HG03097 (cell line): ENCODE results near the gene FER.
"Not testable (repeated sequence)": the region's sequence is repeated elsewhere in the genome, so short reads cannot be mapped to it uniquely, and the experiment has no call there.

ENCODE experiments used
- ATAC-seq: cut with Tn5 transposase; IDR thresholded peaks from one replicate; pipeline ENCODE4 v1.9.1; 2021; ENCODE audit not compliant: unreplicated experiment, low FRiP score

The FER gene

GRCh38 chr5:108945094-108945493 is 197.4 kb downstream of the FER start:
- ATAC-seq: no peak

DNA sequence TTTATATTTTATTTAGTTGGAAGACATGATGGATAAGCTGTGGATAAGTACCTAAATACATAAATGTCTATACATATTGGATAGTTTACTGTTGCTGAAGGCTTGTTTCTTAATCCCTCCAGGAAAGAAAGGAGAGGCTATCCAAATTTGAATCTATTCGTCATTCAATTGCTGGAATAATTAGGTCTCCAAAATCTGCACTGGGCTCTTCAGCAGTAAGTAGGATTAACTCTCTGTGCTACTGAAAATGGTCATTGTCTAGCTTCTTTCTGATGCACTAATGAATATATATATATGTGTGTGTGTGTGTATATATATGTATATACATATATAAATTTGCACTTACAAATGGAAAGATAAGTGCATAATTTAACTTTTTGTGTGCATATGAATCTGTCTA is 198.3 kb downstream of the FER start:
- no peak for ATAC-seq

- no peak for ATAC-seq
These were observed 199.5 kb downstream of the FER start for GRCh38 chr5:108947164-108947563.

DNA sequence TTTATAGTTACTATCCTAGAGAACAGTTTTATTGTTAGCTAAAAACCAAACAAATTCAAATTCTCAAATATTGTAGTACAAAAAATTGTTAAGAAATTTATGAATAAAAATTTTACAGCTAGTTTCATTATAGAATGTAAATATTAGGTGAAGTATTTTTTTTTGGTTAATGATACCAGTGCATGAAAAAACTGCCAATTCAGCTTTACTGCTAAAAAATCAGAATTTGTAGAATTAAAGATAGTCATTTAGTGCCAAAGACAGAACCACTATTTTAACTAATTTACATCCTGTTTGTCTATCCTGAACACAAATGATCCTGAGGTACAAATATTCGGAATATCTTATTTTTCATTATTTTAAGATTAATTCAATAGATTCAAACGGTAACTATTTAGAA is 202.6 kb downstream of the FER start:
- ATAC-seq: no peak

DNA sequence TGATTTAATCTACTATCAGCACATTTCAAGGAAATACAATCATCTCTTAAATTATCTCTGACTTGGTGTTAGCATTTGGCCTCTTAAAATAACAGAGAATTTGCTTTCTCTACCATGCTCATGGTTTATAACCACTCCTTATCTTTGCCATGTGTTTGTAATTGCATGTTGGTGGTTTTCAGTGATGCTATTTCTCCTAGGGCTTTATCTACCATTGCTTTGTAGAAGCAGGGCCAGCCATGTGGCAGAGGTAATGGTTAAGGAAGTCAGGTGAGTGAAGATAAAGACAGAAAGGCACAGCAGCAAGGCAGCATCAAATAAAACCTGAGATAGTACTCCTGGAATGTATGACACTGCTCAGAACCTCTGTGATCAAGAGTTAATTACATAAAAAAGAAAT is 206.2 kb downstream of the FER start:
- no peak for ATAC-seq

GRCh38 chr5:108957333-108957732 is 209.6 kb downstream of the FER start:
- no peak for ATAC-seq

DNA sequence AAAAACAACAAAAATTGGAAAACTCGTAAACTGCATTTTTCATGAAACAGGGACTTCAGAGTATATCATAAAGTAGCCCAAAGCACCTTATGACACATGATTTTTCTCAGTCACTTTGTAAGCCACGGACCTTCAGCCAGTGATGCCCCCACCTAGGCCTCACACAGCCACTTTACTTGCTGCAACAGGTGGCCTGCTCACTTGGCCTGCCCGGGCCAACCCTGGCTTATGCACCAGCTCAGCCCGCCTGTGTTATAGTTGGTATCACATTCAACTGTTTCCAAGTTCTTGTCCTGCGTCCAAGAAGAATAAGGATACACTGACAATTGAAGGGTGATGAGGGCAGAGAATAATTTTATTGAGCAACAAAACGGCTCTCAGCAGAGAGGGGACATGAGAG is 219.2 kb downstream of the FER start:
- no peak for ATAC-seq

DNA sequence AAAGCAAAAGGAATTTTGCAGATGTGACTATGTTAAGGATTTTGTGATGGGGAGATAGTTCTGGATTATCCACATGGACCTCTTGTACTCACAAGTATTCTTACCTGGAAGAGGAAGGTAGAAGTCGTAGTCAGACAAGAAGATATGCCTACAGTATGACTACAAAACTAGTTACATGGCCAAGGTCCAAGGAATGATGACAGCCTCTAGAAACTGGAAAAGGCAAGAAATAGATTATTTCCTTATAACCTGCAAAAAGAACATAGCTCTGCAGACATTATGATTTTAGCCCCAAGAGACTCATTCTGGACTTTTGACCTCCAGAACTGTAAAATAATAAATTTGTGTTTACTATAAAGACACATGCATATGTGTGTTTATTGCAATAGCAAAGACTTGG is 226.9 kb downstream of the FER start:
- ATAC-seq: no peak

DNA sequence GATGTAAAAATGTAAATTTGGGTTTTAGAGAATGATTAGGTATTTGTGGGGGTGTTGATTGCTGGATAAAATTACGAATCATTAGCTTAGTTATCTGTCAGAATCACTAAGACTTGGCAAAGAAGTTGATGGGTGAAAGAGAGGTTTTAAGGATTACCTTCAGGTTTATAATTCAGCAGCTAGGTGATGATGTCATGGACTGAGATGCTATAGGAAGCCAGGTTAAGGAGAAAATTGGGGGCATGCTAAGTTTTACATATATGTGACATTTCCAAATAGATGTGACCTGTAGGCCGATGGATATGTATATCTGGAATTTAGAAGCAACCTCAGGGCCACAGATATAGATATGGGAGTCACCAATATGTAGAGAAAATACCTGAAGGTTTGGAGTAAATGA is 228.0 kb downstream of the FER start:
- ATAC-seq: no peak

DNA sequence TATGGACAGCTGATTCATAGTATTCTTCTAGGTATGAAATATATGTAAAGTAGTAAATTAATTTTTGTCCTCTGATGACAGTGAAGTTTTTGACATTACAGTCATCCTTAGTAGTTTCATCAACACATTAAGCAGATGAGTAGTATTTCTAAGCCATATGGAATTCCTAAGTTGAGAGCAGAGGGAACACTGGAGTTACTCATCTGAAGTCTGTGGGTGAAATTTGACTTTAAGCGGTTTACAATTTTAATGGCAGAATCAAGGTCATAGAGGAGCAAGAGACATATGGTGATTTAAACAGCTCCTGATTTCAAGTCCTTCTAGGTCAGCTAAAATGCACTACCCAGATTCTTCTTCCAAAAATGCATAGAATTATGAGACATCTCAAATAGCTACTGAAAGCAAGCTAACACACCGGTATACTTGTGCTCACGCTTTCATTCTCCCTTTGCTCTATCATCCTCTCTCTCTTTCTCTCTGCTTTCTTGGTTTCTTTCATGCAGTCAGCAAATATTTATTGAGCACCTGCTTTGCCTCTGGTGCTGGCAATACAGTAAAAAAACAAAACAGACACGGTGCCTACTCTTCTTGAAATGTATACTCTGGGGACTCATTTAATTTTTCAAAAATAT is 235.9 kb downstream of the FER start:
- no peak for ATAC-seq

- no peak for ATAC-seq
These were observed 242.2 kb downstream of the FER start for GRCh38 chr5:108989761-108990392.

DNA sequence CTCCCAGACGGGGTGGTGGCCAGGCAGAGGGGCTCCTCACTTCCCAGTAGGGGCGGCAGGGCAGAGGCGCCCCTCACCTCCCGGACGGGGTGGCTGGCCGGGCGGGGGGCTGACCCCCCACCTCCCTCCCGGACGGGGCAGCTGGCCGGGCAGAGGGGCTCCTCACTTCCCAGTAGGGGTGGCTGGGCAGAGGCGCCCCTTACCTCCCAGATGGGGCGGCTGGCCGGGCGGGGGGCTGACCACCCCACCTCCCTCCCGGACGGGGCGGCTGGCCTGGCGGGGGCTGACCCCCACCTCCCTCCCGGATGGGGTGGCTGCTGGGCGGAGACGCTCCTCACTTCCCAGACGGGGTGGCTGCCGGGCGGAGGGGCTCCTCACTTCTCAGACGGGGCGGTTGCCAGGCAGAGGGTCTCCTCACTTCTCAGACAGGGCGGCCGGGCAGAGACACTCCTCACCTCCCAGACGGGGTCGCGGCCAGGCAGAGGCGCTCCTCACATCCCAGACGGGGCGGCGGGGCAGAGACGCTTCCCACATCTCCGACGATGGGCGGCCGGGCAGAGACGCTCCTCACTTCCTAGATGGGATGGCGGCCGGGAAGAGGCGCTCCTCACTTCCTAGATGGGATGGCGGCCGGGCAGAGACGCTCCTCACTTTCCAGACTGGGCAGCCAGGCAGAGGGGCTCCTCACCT is 244.8 kb downstream of the FER start:
- not testable (repeated sequence) for ATAC-seq

- not testable (repeated sequence) for ATAC-seq
These were observed 245.7 kb downstream of the FER start for GRCh38 chr5:108993440-108993839.

GRCh38 chr5:108997720-108998119 is 250.0 kb downstream of the FER start:
- no peak for ATAC-seq

- ATAC-seq: no peak
These were observed 250.5 kb downstream of the FER start for GRCh38 chr5:108998216-108998615.

DNA sequence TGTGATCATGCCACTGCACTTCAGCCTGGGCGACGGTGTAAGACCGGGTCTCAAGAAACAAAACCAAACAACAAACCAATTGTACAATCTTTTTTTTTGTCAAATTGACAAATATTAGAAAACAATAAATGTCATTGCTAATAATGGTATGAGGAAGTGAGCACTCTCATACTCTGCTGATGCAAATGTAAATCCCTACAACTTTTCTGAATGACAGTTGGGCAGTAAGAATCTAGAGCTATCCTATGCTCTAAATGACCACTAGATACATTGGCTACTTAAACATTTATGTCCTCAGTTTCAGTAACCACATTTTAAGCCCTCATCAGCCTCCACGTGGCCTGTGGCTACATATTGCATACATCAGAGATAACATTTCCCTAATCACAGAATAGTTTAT is 256.2 kb downstream of the FER start:
- no peak for ATAC-seq

- ATAC-seq: no peak
These were observed 257.8 kb downstream of the FER start for GRCh38 chr5:109005297-109006009.

DNA sequence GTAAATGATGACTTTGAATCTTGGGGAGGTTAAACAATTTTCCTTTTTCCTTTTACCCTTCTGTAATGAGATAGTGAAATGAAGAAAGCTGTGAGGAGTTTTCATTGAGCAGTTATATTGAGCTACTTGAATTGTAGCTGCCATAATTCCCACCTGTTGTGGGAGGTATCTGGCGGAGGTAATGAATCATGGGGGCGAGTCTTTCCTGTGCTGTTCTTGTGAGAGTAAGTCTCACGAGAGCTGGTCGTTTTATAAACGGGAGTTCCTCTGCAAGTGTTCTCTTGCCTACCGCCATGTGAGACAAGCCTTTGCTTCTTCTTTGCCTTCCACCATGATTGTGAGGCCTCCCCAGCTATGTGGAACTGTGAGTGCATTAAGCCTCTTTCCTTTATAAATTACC is 258.4 kb downstream of the FER start:
- no peak for ATAC-seq

GRCh38 chr5:109016300-109016699 is 268.6 kb downstream of the FER start:
- peak; percentile 72 for ATAC-seq

GRCh38 chr5:109022056-109022455 is 274.4 kb downstream of the FER start:
- no peak for ATAC-seq

GRCh38 chr5:109025729-109026128 is 278.0 kb downstream of the FER start:
- not testable (repeated sequence) for ATAC-seq
